GM18907 (cell line): ENCODE results near the gene CYP2J2.
"Not testable (repeated sequence)": the region's sequence is repeated elsewhere in the genome, so short reads cannot be mapped to it uniquely, and the experiment has no call there.

ENCODE experiments used
- ATAC-seq: cut with Tn5 transposase; IDR thresholded peaks from one replicate; pipeline ENCODE4 v1.9.1; 2021; ENCODE audit warnings: mild to moderate bottlenecking, moderate library complexity; ENCODE audit not compliant: unreplicated experiment

The CYP2J2 gene

GRCh38 chr1:59921258-59921899 lies 5.2 kb downstream of the CYP2J2 start:
- not testable (repeated sequence) for ATAC-seq

DNA sequence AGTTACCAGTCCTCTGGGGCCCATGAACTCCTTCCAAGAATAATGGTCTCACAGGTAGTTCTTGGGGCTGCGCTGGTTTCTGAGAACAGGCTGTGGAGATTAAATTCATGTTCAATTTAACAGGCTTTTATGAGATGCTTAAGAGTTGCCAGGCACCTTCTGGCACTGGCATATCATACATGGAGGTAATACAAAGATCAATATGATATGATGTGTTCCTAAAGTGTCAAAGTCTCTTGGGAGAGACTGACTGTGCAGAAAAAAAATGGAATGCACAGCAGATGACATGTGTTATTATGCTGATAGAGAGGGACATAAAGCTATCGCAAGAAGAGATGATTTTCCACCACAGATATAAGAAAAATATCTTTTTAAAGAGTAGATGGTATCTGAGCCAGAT lies 6.8 kb downstream of the CYP2J2 start:
- no peak for ATAC-seq

DNA sequence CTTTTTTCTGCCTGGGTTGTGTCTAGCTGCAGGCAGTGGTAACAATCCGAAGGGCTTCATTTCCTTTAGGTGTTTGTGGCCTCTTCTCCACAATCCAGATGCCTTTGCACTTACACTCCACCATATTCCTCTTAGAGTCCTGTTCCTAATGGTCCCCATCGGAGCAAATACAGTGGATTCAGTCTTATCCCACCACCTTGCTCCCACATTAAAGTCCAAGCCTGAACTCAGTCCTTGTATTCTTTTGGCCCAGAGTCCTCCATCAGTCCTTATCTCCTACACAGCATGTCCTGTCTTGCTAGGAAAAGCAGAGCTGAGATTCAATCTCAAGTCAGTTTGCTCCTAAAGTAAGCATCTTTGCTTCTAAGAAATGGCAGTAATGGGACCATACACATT lies 8.8 kb downstream of the CYP2J2 start:
- no peak for ATAC-seq

- no peak for ATAC-seq
Measured at GRCh38 chr1:59917026-59917784, 9.4 kb downstream of the CYP2J2 start.

DNA sequence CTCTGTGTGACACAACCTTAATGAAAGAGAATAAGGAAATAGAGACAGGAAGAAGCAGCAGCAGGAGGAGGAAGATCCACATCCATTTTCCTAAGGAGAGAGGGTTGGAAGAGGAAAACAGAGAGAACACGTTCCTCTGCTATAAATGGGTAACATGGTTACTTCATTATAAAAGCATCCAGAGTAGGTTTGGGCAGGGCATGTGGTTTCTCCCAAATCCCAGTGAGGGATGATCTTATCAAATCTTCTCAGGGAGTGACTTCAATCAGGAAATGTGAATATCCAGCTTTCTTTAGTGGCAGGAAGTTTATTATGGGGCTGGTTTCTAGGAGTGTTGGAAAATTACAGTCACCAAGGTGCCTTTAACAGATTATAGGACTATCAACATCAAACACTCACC lies 11.1 kb downstream of the CYP2J2 start:
- ATAC-seq: no peak

- not testable (repeated sequence) for ATAC-seq
Measured at GRCh38 chr1:59914791-59915286, 11.7 kb downstream of the CYP2J2 start.

DNA sequence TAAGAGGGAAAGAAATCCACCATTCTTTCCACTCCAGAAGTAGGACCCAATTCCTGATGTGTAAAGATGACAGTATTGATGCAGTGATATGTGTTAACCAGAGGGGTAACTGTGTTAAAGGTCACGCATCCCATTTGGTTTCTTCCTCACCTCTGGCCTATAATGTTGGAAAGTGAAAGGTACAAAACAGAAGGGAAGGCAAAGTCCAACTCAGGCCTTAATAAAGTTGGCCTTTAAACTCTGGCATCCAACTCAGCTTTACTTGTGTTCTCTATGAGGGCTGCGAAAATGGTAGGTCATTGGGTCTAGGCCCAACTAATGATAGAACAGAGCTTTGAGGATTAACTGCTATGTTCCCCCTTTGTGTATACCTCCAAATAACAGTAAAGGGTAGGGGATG lies 17.9 kb downstream of the CYP2J2 start:
- no peak for ATAC-seq

GRCh38 chr1:59908084-59908483 lies 18.5 kb downstream of the CYP2J2 start:
- no peak for ATAC-seq

DNA sequence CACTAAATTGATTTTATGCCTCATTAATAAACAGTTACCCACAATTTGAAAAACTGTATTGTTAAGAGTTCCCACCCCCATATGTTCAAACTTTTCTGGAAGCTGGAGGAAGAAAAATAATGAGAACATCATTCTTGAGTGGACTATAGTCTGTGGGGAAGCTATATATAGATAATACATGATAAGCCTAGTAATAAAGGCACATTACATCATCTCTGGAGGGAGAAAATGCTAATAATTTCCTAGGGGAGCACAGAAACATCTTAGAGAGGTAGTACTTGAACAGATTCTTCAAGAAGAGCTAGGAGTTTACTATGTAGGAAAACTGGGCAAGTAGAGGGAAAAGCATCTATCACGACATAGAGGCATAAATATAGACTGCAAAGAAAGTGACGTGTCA lies 19.6 kb downstream of the CYP2J2 start:
- no peak for ATAC-seq

DNA sequence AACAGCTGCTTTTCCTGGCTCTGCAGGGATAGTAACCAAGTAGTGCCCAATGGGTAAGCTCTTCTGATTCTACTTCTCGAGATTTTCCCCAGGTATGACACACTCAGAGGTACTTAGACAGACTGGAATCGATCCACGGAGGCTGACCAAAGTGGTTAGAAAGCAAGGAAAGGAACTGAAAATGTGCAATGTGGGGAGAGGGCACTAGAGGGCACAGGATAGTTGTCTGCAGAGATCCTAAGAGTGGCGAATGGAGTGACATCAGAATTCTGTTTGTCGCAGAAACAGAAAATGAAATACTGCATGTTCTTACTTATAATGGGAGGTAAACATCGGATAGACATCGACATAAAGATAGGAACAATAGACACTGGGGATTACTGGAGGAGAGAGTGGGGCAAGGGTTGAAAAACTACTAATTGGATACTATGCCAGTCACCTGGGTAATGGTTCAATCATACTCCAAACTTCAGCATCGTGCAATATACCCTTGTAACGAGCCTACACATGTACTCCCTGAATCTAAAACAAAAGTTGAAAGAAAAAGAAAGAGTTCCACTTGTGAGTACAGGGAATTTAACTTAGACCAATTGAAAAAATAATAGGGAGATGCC lies 23.3 kb downstream of the CYP2J2 start:
- peak; percentile 86 for ATAC-seq

DNA sequence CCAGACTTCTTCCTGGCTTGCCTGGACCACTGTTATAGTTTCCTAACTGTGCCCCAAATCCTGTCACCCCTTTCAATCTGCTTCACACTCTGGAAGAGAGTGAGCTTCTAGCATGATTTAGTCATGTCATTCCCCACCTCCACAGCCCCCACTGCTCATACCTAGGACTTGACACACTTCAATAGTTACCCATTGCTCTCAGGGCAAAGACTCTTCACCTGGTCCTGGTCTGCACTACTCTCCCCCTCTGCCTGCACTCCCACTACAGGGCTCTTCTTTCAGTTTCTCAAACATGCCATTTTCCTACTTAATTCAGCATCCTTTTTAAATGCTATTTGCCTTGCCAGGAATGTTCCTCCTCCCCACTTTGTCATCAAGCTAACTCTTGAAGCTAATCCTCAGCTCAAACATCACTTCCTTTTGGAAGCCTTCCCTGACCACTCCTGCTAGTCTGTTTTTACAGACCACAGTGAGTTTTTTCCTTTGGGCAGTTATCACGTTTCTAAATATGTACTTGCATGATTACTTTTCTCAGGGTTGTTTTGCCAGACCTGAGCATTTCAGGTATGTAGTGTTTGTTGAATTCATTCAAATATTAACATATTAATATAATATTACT lies 24.7 kb downstream of the CYP2J2 start:
- no peak for ATAC-seq

DNA sequence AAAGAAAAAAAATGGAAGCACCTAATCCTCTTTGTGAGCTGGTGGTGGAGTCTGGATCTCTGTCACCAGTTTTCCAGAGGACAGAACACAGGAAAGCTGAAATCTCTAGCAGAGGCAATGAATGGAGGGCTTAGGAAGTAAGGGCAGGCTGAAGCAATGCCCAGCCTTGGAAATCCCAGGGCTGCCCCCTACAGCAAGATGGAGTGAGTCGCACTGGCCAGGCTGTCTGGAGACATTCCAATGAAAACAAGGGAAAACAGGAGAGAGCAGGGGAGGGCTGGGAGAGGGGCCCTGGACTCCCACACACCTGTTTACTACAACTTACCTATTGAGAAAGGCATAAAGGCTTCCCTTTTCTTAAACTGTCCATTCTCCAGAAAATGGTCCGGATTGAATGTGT lies 25.9 kb downstream of the CYP2J2 start:
- no peak for ATAC-seq

DNA sequence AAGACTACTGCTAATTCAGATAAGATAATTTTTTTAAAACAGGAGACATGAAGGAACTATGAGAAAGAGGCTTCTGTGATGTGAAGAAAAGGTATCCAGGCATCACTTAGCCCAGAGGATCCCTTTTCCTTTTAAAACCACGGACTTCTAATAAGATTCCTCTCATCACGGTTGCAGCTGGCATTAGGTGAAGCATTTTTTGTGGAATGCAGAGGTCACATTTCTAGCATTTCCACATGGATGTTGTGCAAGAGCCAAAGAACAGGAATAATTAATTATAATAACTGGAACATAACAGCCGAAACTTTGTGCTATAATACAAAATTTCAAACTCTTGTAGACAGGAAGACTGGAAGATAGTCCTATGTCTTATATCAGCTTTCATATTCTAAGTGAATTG lies 27.6 kb downstream of the CYP2J2 start:
- no peak for ATAC-seq

DNA sequence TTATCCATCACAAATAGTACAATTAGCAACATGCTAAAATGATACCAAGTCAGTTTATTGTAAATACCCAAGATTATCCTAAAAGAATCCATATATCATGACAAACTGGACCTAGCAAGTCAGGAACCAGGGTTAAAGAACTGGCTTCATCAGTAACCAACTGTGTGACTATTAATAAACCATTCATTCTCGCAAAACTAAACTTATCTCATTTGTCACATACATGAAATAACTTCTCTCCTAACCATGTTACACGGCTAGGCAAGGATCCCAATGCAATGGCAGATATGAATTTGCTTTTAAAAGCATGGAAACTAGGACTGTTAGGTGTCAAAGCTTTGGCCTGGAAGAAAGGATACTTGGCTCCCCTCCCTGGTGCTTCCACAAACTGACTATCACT lies 29.4 kb downstream of the CYP2J2 start:
- ATAC-seq: no peak

GRCh38 chr1:59892841-59893811 lies 33.4 kb downstream of the CYP2J2 start:
- no peak for ATAC-seq

GRCh38 chr1:59885160-59885832 lies 41.3 kb downstream of the CYP2J2 start:
- ATAC-seq: no peak

- no peak for ATAC-seq
Measured at GRCh38 chr1:59880735-59881134, 45.8 kb downstream of the CYP2J2 start.

GRCh38 chr1:59879996-59880505 lies 46.5 kb downstream of the CYP2J2 start:
- ATAC-seq: no peak

- peak; percentile 63 for ATAC-seq
Measured at GRCh38 chr1:59879574-59879973, 47.0 kb downstream of the CYP2J2 start.

DNA sequence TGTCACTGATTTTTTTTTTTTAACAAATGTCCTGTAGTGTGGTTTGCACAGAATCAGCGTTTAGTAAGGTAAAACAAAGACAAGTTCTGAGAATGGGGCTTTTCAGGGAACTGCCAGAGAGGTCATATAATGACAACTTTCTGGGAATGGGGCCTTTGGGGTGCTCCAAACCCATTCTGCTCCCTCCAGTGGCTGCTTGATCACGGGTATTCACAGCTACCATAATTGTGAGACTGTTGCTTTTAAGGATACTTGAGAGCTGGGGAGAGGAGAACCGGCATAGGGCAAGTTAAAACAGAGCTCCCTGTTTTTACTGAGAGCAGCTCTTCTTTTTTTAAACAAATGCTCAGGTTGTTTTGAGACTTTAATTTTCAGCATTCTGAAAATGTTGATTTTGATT lies 48.2 kb downstream of the CYP2J2 start:
- no peak for ATAC-seq
